GM12878 (cell line): Measurements from ENCODE around the gene ANGPTL4. TPM values are rescaled to one million over a fixed set of nuclear protein-coding genes. Genes with fewer than 3 reads are reported as not detected.
A peak's percentile ranks its signal among the peaks of the same experiment; 100 is the strongest.

Experiments
- ATAC-seq: fragments of 200-7000 bp; cut with Tn5 transposase; 3 replicates; pipeline ENCODE4 v1.9.1; 2020; ENCODE audit warnings: mild to moderate bottlenecking, moderate library complexity
- BruUV-seq: library from RNA; stranded (reverse); fragments of 400-500 nt; replicated peaks from 2 replicates; lab custom pipeline; 2021; lab: Mats Ljungman, UMichigan
- CTCF ChIA-PET: fragments of 300-600 bp; sonication (Branson Sonifier 250); formaldehyde crosslinking; extraction: SDS; loops from one replicate; lab custom pipeline; 2021; ENCODE audit warnings: inconsistent platforms; lab: Yijun Ruan, JAX
- POLR2A ChIA-PET: fragments of 350-600 bp; formaldehyde crosslinking; extraction: SDS; loops from one replicate; lab custom pipeline; 2021; ENCODE audit warnings: inconsistent platforms; lab: Charles Lee
- RAD21 ChIA-PET: fragments of 300-600 bp; sonication (Branson Sonifier 250); formaldehyde crosslinking; loops from one replicate; lab custom pipeline; 2023; ENCODE audit warnings: antibody characterized with exemption; ENCODE audit not compliant: unreplicated experiment; lab: Charles Lee
- SMC1A ChIA-PET: fragments of 300-600 bp; sonication (Branson Sonifier 250); formaldehyde crosslinking; loops from one replicate; lab custom pipeline; 2023; ENCODE audit not compliant: unreplicated experiment, uncharacterized antibody; lab: Charles Lee
- DNase-seq: peaks from one replicate; pipeline ENCODE4 v3.0.0-alpha.2; 2011; ENCODE audit warnings: low read depth, low spot score
- FAIRE-seq: peaks from 3 replicates; lab custom pipeline; 2011; peaks lifted over from hg19 to GRCh38; lab: Jason Lieb, UNC
- H2AFZ ChIP-seq: 2 replicates; pipeline ENCODE4 v1.6.0; 2011; ENCODE audit warnings: low read depth, low read length, control low read depth; ENCODE audit not compliant: control insufficient read depth
- H3K27ac ChIP-seq: 2 replicates; pipeline ENCODE4 v1.5.1; 2011; ENCODE audit warnings: control low read depth; ENCODE audit not compliant: control insufficient read depth, insufficient read depth
- H3K27me3 ChIP-seq, 2 experiments: replicated peaks in 1 of 2; 2 replicates each; pipeline versions ENCODE4 v1.6.0 to v1.6.1; 2011; ENCODE audit warnings: low read length in 1 of 2; ENCODE audit not compliant: control insufficient read depth in 2 of 2, insufficient read depth in 2 of 2
- H3K36me3 ChIP-seq, 2 experiments: 2 replicates each; pipeline ENCODE4 v1.5.1; 2011; ENCODE audit warnings: low read length in 1 of 2; ENCODE audit not compliant: control insufficient read depth in 2 of 2, insufficient read depth in 2 of 2
- H3K4me1 ChIP-seq: 2 replicates; pipeline ENCODE4 v1.6.1; 2011; ENCODE audit warnings: mild to moderate bottlenecking, low read length, moderate library complexity, mixed read lengths; ENCODE audit not compliant: control insufficient read depth, insufficient read depth
- H3K4me2 ChIP-seq: 2 replicates; pipeline ENCODE4 v1.6.0; 2011; ENCODE audit warnings: control low read depth; ENCODE audit not compliant: control insufficient read depth, insufficient read depth
- H3K4me3 ChIP-seq: fragments of 200-600 bp; sonication (generic); 2 replicates; pipeline ENCODE4 v1.5.1; 2016
- H3K79me2 ChIP-seq: 2 replicates; pipeline ENCODE4 v1.6.0; 2011; ENCODE audit warnings: low read length; ENCODE audit not compliant: control insufficient read depth, insufficient read depth
- H3K9ac ChIP-seq: 2 replicates; pipeline ENCODE4 v1.8.0; 2011; ENCODE audit warnings: low read length, control low read depth, mixed read lengths; ENCODE audit not compliant: control insufficient read depth, insufficient read depth
- H3K9me3 ChIP-seq: replicated peaks from 3 replicates; pipeline ENCODE4 v1.5.1; 2011; ENCODE audit warnings: mild to moderate bottlenecking, low read length; ENCODE audit not compliant: control insufficient read depth, insufficient read depth
- H4K20me1 ChIP-seq: 2 replicates; pipeline ENCODE4 v1.6.0; 2011; ENCODE audit not compliant: control insufficient read depth, insufficient read depth
- ESRRA ChIP-seq: IDR thresholded peaks from 2 replicates; pipeline ENCODE4 v1.6.1; 2012; ENCODE audit warnings: mild to moderate bottlenecking, low read length, improper control_type of control experiment
- POLR2A ChIP-seq: IDR thresholded peaks from 2 replicates; pipeline ENCODE4 v1.6.1; 2011; ENCODE audit warnings: low read depth, mild to moderate bottlenecking, low read length
- WGBS: methylation state at CpG from one replicate; pipeline ENCODE4 v1.1.6; 2016; ENCODE audit warnings: low lambda C conversion rate; ENCODE audit not compliant: insufficient replicate concordance, insufficient coverage; ENCODE audit errors: missing lambda C conversion rate; 5-methylcytosine and 5-hydroxymethylcytosine counted together
- in situ Hi-C: fragments of 300-500 bp; cut with MboI; formaldehyde crosslinking; loops from 9 replicates; pipeline ENCODE4 v1.14.3; 2018; ENCODE audit warnings: mixed read lengths
- intact Hi-C: fragments of 100-400 bp; cut with micrococcal nuclease; formaldehyde crosslinking; loops from one replicate; pipeline ENCODE4 v1.14.2; 2022; ENCODE audit not compliant: unreplicated experiment
- polyA plus RNA-seq, 11 experiments: library from polyadenylated mRNA; depleted of rRNA in 4 of 11; unstranded in 6 of 11; stranded (reverse) in 5 of 11; fragments of >200 nt; fragmentation: Nextera tagmentation in 4 of 11; fragmentation: Illumina TruSeq in 1 of 11; extraction: Ambion mirVana in 4 of 11; extraction: Trizol in 1 of 11; gene quantifications; 1 replicate in 1 of 11; 2 replicates in 10 of 11; pipeline versions ENCODE4 v1.2.1 to v1.2.3, GENCODE V29; 2011 to 2016; ENCODE audit warnings: inconsistent platforms in 2 of 11, missing spikeins in 2 of 11, low read depth in 1 of 11
- total RNA-seq, 4 experiments: library from RNA; depleted of rRNA in 3 of 4; stranded (reverse); fragments of >200 nt in 3 of 4; fragmentation: Illumina TruSeq in 1 of 4; extraction: Trizol in 1 of 4; gene quantifications; 2 replicates each; pipeline versions ENCODE4 v1.2.1 to v1.2.3, GENCODE V29; 2013 to 2021
- TF ChIP-seq, protein P1 (sequence below): fragments of 450-650 bp; IDR thresholded peaks from 2 replicates; pipeline ENCODE4 v1.6.1; 2017; ENCODE audit warnings: antibody characterized with exemption, mild to moderate bottlenecking, moderate library complexity

ANGPTL4 gene
- total and polyA plus RNA-seq, 10 of the 15 experiments (the other 5 are each of a cell fraction or from before 2014, with no cell fraction given), result 0.45 TPM; not detected in 9

DNA sequence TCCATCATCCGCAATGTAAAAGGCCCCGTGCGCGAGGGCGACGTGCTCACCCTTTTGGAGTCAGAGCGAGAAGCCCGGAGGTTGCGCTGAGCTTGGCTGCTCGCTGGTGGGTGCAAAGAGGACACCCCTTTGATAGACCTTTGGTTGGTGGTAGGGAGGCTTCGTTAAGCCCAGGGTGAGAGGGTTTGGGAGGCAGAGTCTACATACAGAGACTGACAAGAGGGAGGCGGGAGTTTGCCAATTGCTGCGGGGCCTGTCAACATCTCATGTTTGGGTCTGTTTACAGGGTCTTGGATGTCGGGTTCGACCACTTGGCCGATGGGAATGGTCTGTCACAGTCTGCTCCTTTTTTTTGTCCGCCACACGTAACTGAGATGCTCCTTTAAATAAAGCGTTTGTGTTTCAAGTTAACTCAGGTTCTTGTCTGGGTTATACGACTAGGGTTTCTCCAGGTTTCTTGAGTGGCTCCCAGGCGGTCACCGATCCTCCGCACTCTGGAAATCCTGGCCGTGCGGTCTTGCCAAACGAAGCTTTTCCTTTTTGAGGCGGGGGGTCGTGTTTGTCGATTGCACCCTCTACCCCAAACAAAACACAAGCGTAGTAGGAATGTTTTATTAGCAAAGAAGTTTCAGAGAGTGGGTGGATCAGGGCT, 41.8 kb upstream of the ANGPTL4 start (continued):
- TF ChIP-seq, protein P1, sequence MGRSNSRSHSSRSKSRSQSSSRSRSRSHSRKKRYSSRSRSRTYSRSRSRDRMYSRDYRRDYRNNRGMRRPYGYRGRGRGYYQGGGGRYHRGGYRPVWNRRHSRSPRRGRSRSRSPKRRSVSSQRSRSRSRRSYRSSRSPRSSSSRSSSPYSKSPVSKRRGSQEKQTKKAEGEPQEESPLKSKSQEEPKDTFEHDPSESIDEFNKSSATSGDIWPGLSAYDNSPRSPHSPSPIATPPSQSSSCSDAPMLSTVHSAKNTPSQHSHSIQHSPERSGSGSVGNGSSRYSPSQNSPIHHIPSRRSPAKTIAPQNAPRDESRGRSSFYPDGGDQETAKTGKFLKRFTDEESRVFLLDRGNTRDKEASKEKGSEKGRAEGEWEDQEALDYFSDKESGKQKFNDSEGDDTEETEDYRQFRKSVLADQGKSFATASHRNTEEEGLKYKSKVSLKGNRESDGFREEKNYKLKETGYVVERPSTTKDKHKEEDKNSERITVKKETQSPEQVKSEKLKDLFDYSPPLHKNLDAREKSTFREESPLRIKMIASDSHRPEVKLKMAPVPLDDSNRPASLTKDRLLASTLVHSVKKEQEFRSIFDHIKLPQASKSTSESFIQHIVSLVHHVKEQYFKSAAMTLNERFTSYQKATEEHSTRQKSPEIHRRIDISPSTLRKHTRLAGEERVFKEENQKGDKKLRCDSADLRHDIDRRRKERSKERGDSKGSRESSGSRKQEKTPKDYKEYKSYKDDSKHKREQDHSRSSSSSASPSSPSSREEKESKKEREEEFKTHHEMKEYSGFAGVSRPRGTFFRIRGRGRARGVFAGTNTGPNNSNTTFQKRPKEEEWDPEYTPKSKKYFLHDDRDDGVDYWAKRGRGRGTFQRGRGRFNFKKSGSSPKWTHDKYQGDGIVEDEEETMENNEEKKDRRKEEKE, result no peak

DNA sequence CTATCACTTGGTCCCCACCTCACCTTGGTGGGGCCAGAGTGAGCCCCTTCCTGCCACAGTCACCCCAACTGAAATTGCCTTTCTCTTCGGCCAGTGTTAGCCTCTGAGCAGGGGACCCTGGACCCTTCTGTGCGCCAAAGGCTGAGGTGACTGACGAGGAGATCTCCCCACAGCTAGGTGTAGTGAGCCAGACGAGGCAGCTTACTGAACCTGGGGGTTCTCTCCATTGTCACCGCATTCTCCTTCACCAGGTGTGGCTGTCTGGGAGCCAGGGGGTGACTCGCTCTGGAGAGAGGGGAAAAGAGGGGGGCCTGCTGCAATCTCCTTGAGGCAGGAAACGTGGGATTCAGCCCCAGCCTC, 41.3 kb upstream of the ANGPTL4 start:
- ChIA-PET SMC1A (interaction anchor here (1.4 kb wide), 1 partner anchor 52 kb away, joined by 3 read pairs; no protein-coding TSS in a partner anchor), RAD21 (interaction anchor here (1.0 to 1.9 kb wide), 2 partner anchors 164 to 379 kb away, joined by 3 to 4 read pairs; partner anchors contain the start of gene TIMM44), POLR2A (interaction anchor here (0.5 kb wide), 1 partner anchor 69 kb away, joined by 4 read pairs; no protein-coding TSS in a partner anchor), CTCF (interaction anchor here (0.9 to 1.7 kb wide), 5 partner anchors 14 to 170 kb away, joined by 3 to 6 read pairs (median 3); no protein-coding TSS in a partner anchor)
- H4K20me1 ChIP-seq, result no peaks in the 10 kb centered on the region
- peak overlapping the region; percentile 93 for H3K9ac ChIP-seq
- 28% methylated on average over 7 of the region's 7 CpGs for WGBS
- intact Hi-C loops (loop anchor here (5.0 kb wide), 1 partner anchor 55 kb away; no protein-coding TSS in a partner anchor), in situ Hi-C loops (no loop called here)
- H3K4me2 ChIP-seq, result peak overlapping the region; percentile 97
- FAIRE-seq (no peak), ATAC-seq (no peak), DNase-seq (no peak)
- no peaks in the 10 kb centered on the region for H3K9me3 ChIP-seq
- no TSS peak for BruUV-seq
- H3K27ac ChIP-seq, result peak overlapping the region; percentile 84; the same call in 1 of the 2 replicates
- TF ChIP-seq ESRRA (no peak), POLR2A (peak; percentile 42; the same call in 1 of the 2 replicates)
- H3K4me1 ChIP-seq, result peaks cover 21% of the 10 kb centered on the region
- peaks cover 36% of the 10 kb centered on the region for H3K79me2 ChIP-seq
- H3K27me3 ChIP-seq, result no peaks in the 10 kb centered on the region
- peak overlapping the region; percentile 98 for H3K4me3 ChIP-seq
- no peak overlapping the region for H2AFZ ChIP-seq
- peaks cover 5 to 10% of the 10 kb centered on the region in 2 experiments for H3K36me3 ChIP-seq
